ENCODE data around the gene SND1. TPM values are rescaled to one million over a fixed set of nuclear protein-coding genes. Genes with fewer than 3 reads are reported as not detected.

The SND1 gene
- total RNA-seq, 5 donors from 2014 or later (not counting 1 experiment from before 2014, with no cell fraction given), result 137 to 187 (median 154) TPM

DNA sequence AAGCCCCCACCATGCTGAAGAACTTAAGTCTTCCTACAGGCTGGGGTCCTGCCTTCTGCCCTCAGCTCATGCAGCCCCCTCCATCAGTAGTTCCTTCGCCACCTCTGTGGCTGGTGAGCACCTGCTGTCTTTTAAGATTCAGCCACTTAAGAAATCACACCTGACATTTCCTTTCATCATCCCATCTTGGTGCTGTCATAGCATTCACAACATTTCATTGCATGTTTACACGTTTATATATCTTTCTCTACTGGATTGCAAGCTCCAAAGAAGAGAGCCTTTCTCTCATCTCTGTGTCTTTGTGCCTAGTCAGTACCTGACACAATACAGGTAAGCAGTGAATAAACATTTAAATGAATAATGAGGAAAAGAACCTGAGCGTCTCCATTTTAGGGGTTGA is 38.3 kb downstream of the SND1 start:
- H3K4me3 ChIP-seq (ENCODE audit: control insufficient read depth in 1 of 2, extremely low read depth in 1 of 2, low read length in 1 of 2), result no peak overlapping the region
- Mint-ChIP-seq H3K4me1 (peaks cover 16 to 22% (median 17%) of the 10 kb centered on the region in 3 donors), H3K4me3 (no peak overlapping the region), H3K27me3 (no peaks in the 10 kb centered on the region), H3K27ac (no peak overlapping the region), H3K36me3 (peaks cover 52% of the 10 kb centered on the region), H3K9me3 (no peaks in the 10 kb centered on the region)
- ChIA-PET POLR2A (no interaction called here), CTCF (no interaction called here)
- ATAC-seq (replicated peaks in 1 of 4), result no peak
- no peaks in the 10 kb centered on the region for H3K9me3 ChIP-seq
- no peak for DNase-seq
- 100% methylated on average over 2 of the region's 3 CpGs for WGBS (ENCODE audit: insufficient coverage)
- peaks cover 7 to 67% of the 10 kb centered on the region in 2 donors for H3K36me3 ChIP-seq (ENCODE audit: control insufficient read depth in 2 of 2, extremely low read depth in 1 of 2, insufficient read depth in 1 of 2, low read length in 1 of 2)
- H3K4me1 ChIP-seq (ENCODE audit: control insufficient read depth in 1 of 2, extremely low read depth in 1 of 2, insufficient read depth in 2 of 2, low read length in 2 of 2), result no peaks in the 10 kb centered on the region
- no peaks in the 10 kb centered on the region for H3K27me3 ChIP-seq (replicated peaks in 1 of 2; ENCODE audit: control insufficient read depth in 2 of 2, extremely low read depth in 1 of 2, insufficient read depth in 2 of 2, low read length in 1 of 2)
- no peak overlapping the region for H3K27ac ChIP-seq (ENCODE audit: low read length)

DNA sequence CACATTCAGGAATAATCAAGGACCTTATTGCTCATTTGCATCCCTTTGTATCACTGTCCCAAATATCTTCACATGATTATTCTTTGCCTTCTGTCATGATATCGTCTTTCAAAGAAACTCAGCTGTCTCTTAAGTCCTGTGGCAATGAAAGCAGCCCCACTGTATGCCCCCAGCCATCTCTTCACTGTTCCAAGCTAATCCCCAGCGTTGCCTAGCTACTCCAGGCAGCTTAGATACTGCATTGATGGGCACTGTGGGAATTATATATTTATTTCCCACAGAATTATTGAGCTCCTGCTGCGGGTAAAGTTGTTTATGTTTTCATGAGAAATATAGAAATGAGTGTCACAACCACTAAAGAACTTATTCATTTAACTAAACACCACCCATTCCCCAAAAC is 38.8 kb downstream of the SND1 start:
- WGBS (ENCODE audit: insufficient coverage), result no CpG with 5 or more reads among the region's 3 CpGs
- no peak overlapping the region for H3K4me3 ChIP-seq (ENCODE audit: control insufficient read depth in 1 of 2, extremely low read depth in 1 of 2, low read length in 1 of 2)
- no peaks in the 10 kb centered on the region for H3K9me3 ChIP-seq
- POLR2A ChIA-PET, result no interaction called here
- H3K27me3 ChIP-seq (replicated peaks in 1 of 2; ENCODE audit: control insufficient read depth in 2 of 2, extremely low read depth in 1 of 2, insufficient read depth in 2 of 2, low read length in 1 of 2), result no peaks in the 10 kb centered on the region
- H3K9me3 Mint-ChIP-seq, result no peaks in the 10 kb centered on the region
- H3K4me1 Mint-ChIP-seq, result peaks cover 12 to 18% (median 15%) of the 10 kb centered on the region in 3 donors
- no peak for ATAC-seq (replicated peaks in 1 of 4)
- CTCF ChIA-PET, result no interaction called here
- no peaks in the 10 kb centered on the region for H3K27me3 Mint-ChIP-seq
- DNase-seq, result no peak
- peaks cover 9 to 71% of the 10 kb centered on the region in 2 donors for H3K36me3 ChIP-seq (ENCODE audit: control insufficient read depth in 2 of 2, extremely low read depth in 1 of 2, insufficient read depth in 1 of 2, low read length in 1 of 2)
- H3K36me3 Mint-ChIP-seq, result peaks cover 56% of the 10 kb centered on the region
- no peak overlapping the region for H3K27ac ChIP-seq (ENCODE audit: low read length)
- no peak overlapping the region for H3K27ac Mint-ChIP-seq
- H3K4me3 Mint-ChIP-seq, result no peak overlapping the region
- H3K4me1 ChIP-seq (ENCODE audit: control insufficient read depth in 1 of 2, extremely low read depth in 1 of 2, insufficient read depth in 2 of 2, low read length in 2 of 2), result no peaks in the 10 kb centered on the region

DNA sequence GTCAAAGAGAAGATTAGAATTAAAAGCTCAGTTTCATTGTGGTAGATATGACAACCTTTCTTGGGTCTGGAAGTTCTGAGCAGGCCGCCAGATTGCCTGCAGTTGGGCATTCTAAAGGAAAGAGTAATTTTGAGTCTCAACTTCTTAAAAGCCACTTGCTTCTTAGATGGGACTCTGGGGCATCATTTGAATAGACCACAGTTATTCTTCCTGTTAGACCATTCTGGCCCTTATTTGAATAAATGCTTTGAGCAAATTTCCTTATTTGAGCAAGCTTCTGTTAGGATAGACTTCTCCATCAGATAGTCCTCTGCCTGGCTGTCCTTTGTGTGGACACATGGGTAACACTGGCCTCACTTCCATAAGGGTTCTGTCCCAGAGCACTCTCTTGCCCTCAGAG is 40.2 kb downstream of the SND1 start:
- Histone ChIP-seq H3K9me3 (no peaks in the 10 kb centered on the region), H3K27ac (ENCODE audit: low read length) (no peak overlapping the region), H3K36me3 (ENCODE audit: control insufficient read depth in 2 of 2, extremely low read depth in 1 of 2, insufficient read depth in 1 of 2, low read length in 1 of 2) (peaks cover 5 to 69% of the 10 kb centered on the region in 2 donors), H3K27me3 (replicated peaks in 1 of 2; ENCODE audit: control insufficient read depth in 2 of 2, extremely low read depth in 1 of 2, insufficient read depth in 2 of 2, low read length in 1 of 2) (no peaks in the 10 kb centered on the region), H3K4me3 (ENCODE audit: control insufficient read depth in 1 of 2, extremely low read depth in 1 of 2, low read length in 1 of 2) (no peak overlapping the region), H3K4me1 (ENCODE audit: control insufficient read depth in 1 of 2, extremely low read depth in 1 of 2, insufficient read depth in 2 of 2, low read length in 2 of 2) (no peaks in the 10 kb centered on the region)
- H3K36me3 Mint-ChIP-seq, result peaks cover 55% of the 10 kb centered on the region
- DNase-seq, result no peak
- no peaks in the 10 kb centered on the region for H3K27me3 Mint-ChIP-seq
- H3K4me3 Mint-ChIP-seq, result no peak overlapping the region
- H3K9me3 Mint-ChIP-seq, result no peaks in the 10 kb centered on the region
- peaks cover 9 to 19% (median 13%) of the 10 kb centered on the region in 3 donors for H3K4me1 Mint-ChIP-seq
- POLR2A ChIA-PET, result interaction anchor here in 1 of 2 donors (0.7 kb wide), 1 partner anchor 815 kb away, joined by 3 read pairs; no protein-coding TSS in a partner anchor
- ATAC-seq (replicated peaks in 1 of 4), result no peak
- CTCF ChIA-PET, result interaction anchor here (0.7 to 2.1 kb wide), 3 partner anchors 16 to 32 kb away, joined by 4 to 7 read pairs (median 5); no protein-coding TSS in a partner anchor
- 100% methylated on average over 1 of the region's 1 CpG for WGBS (ENCODE audit: insufficient coverage)
- H3K27ac Mint-ChIP-seq, result no peak overlapping the region

DNA sequence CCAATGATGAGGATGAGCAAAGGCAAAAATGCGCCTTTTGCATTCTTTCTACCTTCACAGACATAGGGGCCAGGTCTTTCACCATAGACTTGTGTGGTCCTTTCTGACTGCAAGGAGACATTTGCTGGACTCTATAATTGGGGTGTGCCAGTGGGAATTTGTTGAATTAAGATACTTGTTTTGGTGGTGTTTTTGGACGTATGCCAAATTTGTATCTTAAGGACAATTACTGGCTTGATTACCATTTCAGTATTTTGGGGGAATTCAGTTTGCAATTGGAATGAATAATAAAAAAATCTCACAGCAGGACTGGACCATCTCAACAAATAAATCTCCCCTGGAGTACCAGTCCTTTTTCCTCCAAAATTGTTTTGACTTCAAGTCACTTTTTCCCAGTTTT is 47.9 kb downstream of the SND1 start:
- CTCF ChIA-PET, result no interaction called here
- H3K27ac Mint-ChIP-seq, result no peak overlapping the region

DNA sequence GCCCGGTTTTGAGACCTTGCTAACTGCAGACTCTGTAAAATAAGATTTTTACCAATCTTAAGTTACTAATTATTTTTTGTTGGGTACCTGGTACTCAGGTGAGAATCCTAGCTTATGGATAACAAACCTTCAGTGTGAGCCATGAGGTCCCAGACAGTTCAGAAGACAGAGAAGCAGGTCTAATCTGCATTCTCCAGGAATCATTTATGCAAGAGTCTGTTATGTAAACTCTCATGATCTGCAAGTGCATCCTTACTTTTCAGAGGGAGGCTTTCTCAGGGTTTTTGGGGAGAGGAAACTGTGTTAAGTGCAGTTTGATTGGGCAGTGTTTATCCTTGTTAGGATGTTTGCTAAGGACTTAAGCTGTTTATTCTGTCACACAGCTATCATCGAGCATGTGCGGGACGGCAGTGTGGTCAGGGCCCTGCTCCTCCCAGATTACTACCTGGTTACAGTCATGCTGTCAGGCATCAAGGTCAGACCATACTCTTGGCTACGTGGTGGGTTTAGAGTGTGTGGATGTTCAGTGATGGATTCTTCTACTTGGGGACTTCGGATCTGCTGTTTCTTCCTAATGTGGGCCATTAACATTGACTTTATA is 50.2 kb downstream of the SND1 start:
- POLR2A ChIA-PET, result no interaction called here

More for the DNA sequence above, 47.9 kb downstream of the SND1 start:
- H3K9me3 ChIP-seq, result no peaks in the 10 kb centered on the region
- H3K27ac ChIP-seq (ENCODE audit: low read length), result no peak overlapping the region
- POLR2A ChIA-PET, result no interaction called here
- peaks cover 0 to 2% (median 0%) of the 10 kb centered on the region in 3 donors for H3K4me1 Mint-ChIP-seq
- DNase-seq, result no peak
- peaks cover 5 to 84% of the 10 kb centered on the region in 2 donors for H3K36me3 ChIP-seq (ENCODE audit: control insufficient read depth in 2 of 2, extremely low read depth in 1 of 2, insufficient read depth in 1 of 2, low read length in 1 of 2)
- H3K27me3 Mint-ChIP-seq, result no peaks in the 10 kb centered on the region
- H3K36me3 Mint-ChIP-seq, result peaks cover 85% of the 10 kb centered on the region
- WGBS (ENCODE audit: insufficient coverage), result no CpG with 5 or more reads among the region's 2 CpGs
- H3K27me3 ChIP-seq (replicated peaks in 1 of 2; ENCODE audit: control insufficient read depth in 2 of 2, extremely low read depth in 1 of 2, insufficient read depth in 2 of 2, low read length in 1 of 2), result no peaks in the 10 kb centered on the region
- no peaks in the 10 kb centered on the region for H3K4me1 ChIP-seq (ENCODE audit: control insufficient read depth in 1 of 2, extremely low read depth in 1 of 2, insufficient read depth in 2 of 2, low read length in 2 of 2)
- H3K4me3 ChIP-seq (ENCODE audit: control insufficient read depth in 1 of 2, extremely low read depth in 1 of 2, low read length in 1 of 2), result no peak overlapping the region
- no peak overlapping the region for H3K4me3 Mint-ChIP-seq
- H3K9me3 Mint-ChIP-seq, result no peaks in the 10 kb centered on the region
- ATAC-seq (replicated peaks in 1 of 4), result no peak

DNA sequence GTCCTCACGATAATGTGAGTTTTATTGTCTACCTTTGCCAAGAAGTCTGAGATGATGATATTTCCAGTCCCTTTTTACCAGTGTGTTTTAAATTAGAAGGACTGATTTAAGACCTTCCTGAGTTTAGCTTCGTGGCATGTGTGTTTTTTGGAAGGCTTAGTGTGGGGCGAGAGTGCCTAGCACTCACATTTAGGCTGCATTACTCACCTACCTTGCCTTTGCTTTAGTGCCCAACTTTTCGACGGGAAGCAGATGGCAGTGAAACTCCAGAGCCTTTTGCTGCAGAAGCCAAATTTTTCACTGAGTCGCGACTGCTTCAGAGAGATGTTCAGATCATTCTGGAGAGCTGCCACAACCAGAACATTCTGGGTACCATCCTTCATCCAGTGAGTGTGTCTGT is 50.9 kb downstream of the SND1 start:
- DNase-seq, result no peak
- Mint-ChIP-seq H3K36me3 (peaks cover 84% of the 10 kb centered on the region), H3K27me3 (no peaks in the 10 kb centered on the region), H3K4me1 (no peaks in the 10 kb centered on the region), H3K9me3 (no peaks in the 10 kb centered on the region), H3K27ac (no peak overlapping the region), H3K4me3 (no peak overlapping the region)
- Histone ChIP-seq H3K4me1 (ENCODE audit: control insufficient read depth in 1 of 2, extremely low read depth in 1 of 2, insufficient read depth in 2 of 2, low read length in 2 of 2) (no peaks in the 10 kb centered on the region), H3K36me3 (ENCODE audit: control insufficient read depth in 2 of 2, extremely low read depth in 1 of 2, insufficient read depth in 1 of 2, low read length in 1 of 2) (peaks cover 0 to 78% of the 10 kb centered on the region in 2 donors), H3K4me3 (ENCODE audit: control insufficient read depth in 1 of 2, extremely low read depth in 1 of 2, low read length in 1 of 2) (no peak overlapping the region), H3K9me3 (no peaks in the 10 kb centered on the region), H3K27ac (ENCODE audit: low read length) (no peak overlapping the region), H3K27me3 (replicated peaks in 1 of 2; ENCODE audit: control insufficient read depth in 2 of 2, extremely low read depth in 1 of 2, insufficient read depth in 2 of 2, low read length in 1 of 2) (no peaks in the 10 kb centered on the region)
- CTCF ChIA-PET, result no interaction called here
- ATAC-seq (replicated peaks in 1 of 4), result no peak
- POLR2A ChIA-PET, result no interaction called here
- WGBS (ENCODE audit: insufficient coverage), result no CpG with 5 or more reads among the region's 7 CpGs

More for the DNA sequence above, 50.2 kb downstream of the SND1 start:
- CTCF ChIA-PET, result no interaction called here
- Mint-ChIP-seq H3K27ac (no peak overlapping the region), H3K36me3 (peaks cover 87% of the 10 kb centered on the region), H3K27me3 (no peaks in the 10 kb centered on the region), H3K4me1 (peaks cover 0 to under 1% (median 0%) of the 10 kb centered on the region in 3 donors), H3K4me3 (no peak overlapping the region), H3K9me3 (no peaks in the 10 kb centered on the region)
- no peak overlapping the region for H3K4me3 ChIP-seq (ENCODE audit: control insufficient read depth in 1 of 2, extremely low read depth in 1 of 2, low read length in 1 of 2)
- no peaks in the 10 kb centered on the region for H3K9me3 ChIP-seq
- ATAC-seq (replicated peaks in 1 of 4), result no peak
- no peak for DNase-seq
- H3K36me3 ChIP-seq (ENCODE audit: control insufficient read depth in 2 of 2, extremely low read depth in 1 of 2, insufficient read depth in 1 of 2, low read length in 1 of 2), result peaks cover 0 to 77% of the 10 kb centered on the region in 2 donors
- no CpG with 5 or more reads among the region's 6 CpGs for WGBS (ENCODE audit: insufficient coverage)
- no peak overlapping the region for H3K27ac ChIP-seq (ENCODE audit: low read length)
- H3K27me3 ChIP-seq (replicated peaks in 1 of 2; ENCODE audit: control insufficient read depth in 2 of 2, extremely low read depth in 1 of 2, insufficient read depth in 2 of 2, low read length in 1 of 2), result no peaks in the 10 kb centered on the region
- no peaks in the 10 kb centered on the region for H3K4me1 ChIP-seq (ENCODE audit: control insufficient read depth in 1 of 2, extremely low read depth in 1 of 2, insufficient read depth in 2 of 2, low read length in 2 of 2)

Measured in T-cell (primary cell).